SKM-1 treated with dmso at 0.1 percent for 144 hours (cell line): ENCODE results near the gene HOXC12.

Experiments
- DNase-seq: peaks from one replicate; lab custom pipeline; 2025; ENCODE audit not compliant: unreplicated experiment; lab: John Stamatoyannopoulos, UW

Gene HOXC12

GRCh38 chr12:53971686-53972085 is 17.0 kb downstream of the HOXC12 start:
- DNase-seq, result no peak

- DNase-seq, result no peak
Observed at GRCh38 chr12:53972152-53972702, 17.5 kb downstream of the HOXC12 start.

GRCh38 chr12:53972722-53973235 is 18.1 kb downstream of the HOXC12 start, which contains the start of gene HOXC11:
Gene HOXC11 (plus strand): TSS chr12:53973126. CDS start chr12:53973242, 116 bp downstream.
- DNase-seq, result no peak

- DNase-seq, result no peak
Observed at GRCh38 chr12:53973236-53974042, 18.7 kb downstream of the HOXC12 start.

GRCh38 chr12:53974084-53975063 is 19.7 kb downstream of the HOXC12 start, which contains the start of gene HOTAIR:
Gene HOTAIR (minus strand): TSS chr12:53974954.
- DNase-seq, result no peak

GRCh38 chr12:53975064-53975471 is 20.4 kb downstream of the HOXC12 start:
- DNase-seq, result no peak

GRCh38 chr12:53975479-53976152 is 20.9 kb downstream of the HOXC12 start:
- DNase-seq, result no peak

GRCh38 chr12:53976172-53976822 is 21.6 kb downstream of the HOXC12 start:
- DNase-seq, result no peak

GRCh38 chr12:53976823-53977595 is 22.3 kb downstream of the HOXC12 start:
- no peak for DNase-seq

- no peak for DNase-seq
Observed at GRCh38 chr12:53977596-53978445, 23.1 kb downstream of the HOXC12 start.

- no peak for DNase-seq
Observed at GRCh38 chr12:53978477-53979356, 24.0 kb downstream of the HOXC12 start.

GRCh38 chr12:53980104-53980801 is 25.6 kb downstream of the HOXC12 start:
- DNase-seq, result no peak

- DNase-seq, result no peak
Observed at GRCh38 chr12:53980802-53981496, 26.2 kb downstream of the HOXC12 start.

GRCh38 chr12:53981634-53982565 is 27.2 kb downstream of the HOXC12 start:
- no peak for DNase-seq
